A549 treated with CORT108297 at 1 μM for 4 hours (cell line): Measurements from ENCODE around the gene CCDC81. TPM values are rescaled to one million over a fixed set of nuclear protein-coding genes. Genes with fewer than 3 reads are reported as not detected.

Experiments
- total RNA-seq: library from RNA; stranded (reverse); fragments of 200-300 nt; extraction: Qiagen RNA extraction; gene quantifications from 5 replicates; pipeline ENCODE4 v1.2.3, GENCODE V29; 2022

CCDC81 gene
- total RNA-seq = 0.18 to 0.38 TPM (median 0.23 TPM) in 5 replicates

GRCh38 chr11:86374586-86374985, at the start of gene CCDC81:
Gene CCDC81 (plus strand): TSS chr11:86374887. CDS start chr11:86375164, 277 bp downstream.

Other genes with a start within 250 kb of the CCDC81 start
- gene EED, start 130.1 kb upstream of the CCDC81 start, total RNA-seq = 25.2 to 32.3 TPM (median 26.6 TPM) in 5 replicates
- 38.0 to 45.2 TPM (median 38.7 TPM) in 5 replicates for gene HIKESHI, start 72.6 kb upstream of the CCDC81 start, total RNA-seq